ENCODE results near the gene SPATS2L. TPM values are rescaled to one million over a fixed set of nuclear protein-coding genes. Genes with fewer than 3 reads are reported as not detected.

SPATS2L gene
- total RNA-seq, 4 donors from 2014 or later = 51.9 to 151 (median 78.9) TPM

DNA sequence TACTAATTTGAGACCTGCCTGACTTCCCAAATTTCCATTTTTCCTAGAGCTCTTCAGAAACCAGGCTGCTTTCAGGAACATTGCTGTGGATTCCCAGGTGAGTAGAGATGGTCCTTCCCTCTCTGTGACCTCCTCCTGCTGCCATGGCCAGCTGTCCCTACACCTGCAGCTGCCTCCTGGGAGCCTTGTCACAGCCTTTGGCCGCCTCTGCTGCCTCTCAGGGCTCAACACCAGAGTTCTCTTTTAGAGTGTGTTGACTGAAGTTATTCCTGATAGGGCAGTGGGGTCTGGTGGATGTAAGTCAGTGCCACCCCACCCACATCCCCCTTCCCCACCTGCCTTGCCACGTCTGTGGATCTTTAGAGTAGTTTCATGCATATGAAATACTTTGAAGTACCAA lies 22.9 kb downstream of the SPATS2L start:
- H3K36me3 ChIP-seq = no peaks in the 10 kb centered on the region
- no peak overlapping the region for H3K27ac ChIP-seq (replicated peaks in 1 of 4)
- no peak for DNase-seq (ENCODE audit: extremely low spot score)
- no peak for TF ChIP-seq EP300 (IDR thresholded peaks at IDR 0.05)
- no peak for TF ChIP-seq POLR2AphosphoS5 (IDR thresholded peaks at IDR 0.05)
- TF ChIP-seq, protein P1, sequence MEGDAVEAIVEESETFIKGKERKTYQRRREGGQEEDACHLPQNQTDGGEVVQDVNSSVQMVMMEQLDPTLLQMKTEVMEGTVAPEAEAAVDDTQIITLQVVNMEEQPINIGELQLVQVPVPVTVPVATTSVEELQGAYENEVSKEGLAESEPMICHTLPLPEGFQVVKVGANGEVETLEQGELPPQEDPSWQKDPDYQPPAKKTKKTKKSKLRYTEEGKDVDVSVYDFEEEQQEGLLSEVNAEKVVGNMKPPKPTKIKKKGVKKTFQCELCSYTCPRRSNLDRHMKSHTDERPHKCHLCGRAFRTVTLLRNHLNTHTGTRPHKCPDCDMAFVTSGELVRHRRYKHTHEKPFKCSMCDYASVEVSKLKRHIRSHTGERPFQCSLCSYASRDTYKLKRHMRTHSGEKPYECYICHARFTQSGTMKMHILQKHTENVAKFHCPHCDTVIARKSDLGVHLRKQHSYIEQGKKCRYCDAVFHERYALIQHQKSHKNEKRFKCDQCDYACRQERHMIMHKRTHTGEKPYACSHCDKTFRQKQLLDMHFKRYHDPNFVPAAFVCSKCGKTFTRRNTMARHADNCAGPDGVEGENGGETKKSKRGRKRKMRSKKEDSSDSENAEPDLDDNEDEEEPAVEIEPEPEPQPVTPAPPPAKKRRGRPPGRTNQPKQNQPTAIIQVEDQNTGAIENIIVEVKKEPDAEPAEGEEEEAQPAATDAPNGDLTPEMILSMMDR (IDR thresholded peaks at IDR 0.05) = no peak
- TF ChIP-seq POLR2A (IDR thresholded peaks at IDR 0.05; ENCODE audit: low read depth) = no peak
- H3K4me1 ChIP-seq = peaks cover 0 to 16% (median 8%) of the 10 kb centered on the region in 4 donors
- H3K4me3 ChIP-seq = no peak overlapping the region
- WGBS = 76% methylated on average over 2 of the region's 2 CpGs
- H3K9me3 ChIP-seq = no peaks in the 10 kb centered on the region
- no peaks in the 10 kb centered on the region for H3K27me3 ChIP-seq
- intact Hi-C loops (cut with DNase I) = no loop called here

DNA sequence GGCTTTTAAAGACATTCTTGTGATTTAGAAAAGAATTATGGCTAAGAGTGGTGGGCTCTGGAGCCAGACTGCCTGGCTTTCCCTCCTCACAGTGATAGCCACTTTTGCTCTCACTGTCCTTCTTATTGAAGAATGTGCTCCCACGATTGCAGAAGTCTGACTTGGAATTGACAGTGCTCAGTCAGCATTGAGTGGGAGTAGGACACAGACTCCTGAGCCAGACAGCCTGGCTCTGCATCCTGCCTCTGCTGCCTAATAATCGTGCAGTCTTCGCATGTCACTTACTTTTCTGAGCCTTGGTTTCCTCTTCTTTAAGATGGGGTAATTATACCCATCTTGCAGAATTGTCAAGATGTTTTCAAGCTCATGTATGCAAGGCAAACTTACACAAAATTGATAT lies 23.3 kb downstream of the SPATS2L start:
- TF ChIP-seq POLR2AphosphoS5 (IDR thresholded peaks at IDR 0.05) (no peak), POLR2A (IDR thresholded peaks at IDR 0.05; ENCODE audit: low read depth) (no peak), EP300 (IDR thresholded peaks at IDR 0.05) (no peak)
- TF ChIP-seq, protein P1 (IDR thresholded peaks at IDR 0.05) = no peak
- peaks cover under 1 to 16% (median 8%) of the 10 kb centered on the region in 4 donors for H3K4me1 ChIP-seq
- no peak for DNase-seq (ENCODE audit: extremely low spot score)
- intact Hi-C loops (cut with DNase I) = no loop called here
- 68% methylated on average over 3 of the region's 3 CpGs for WGBS
- no peaks in the 10 kb centered on the region for H3K9me3 ChIP-seq
- H3K27ac ChIP-seq (replicated peaks in 1 of 4) = no peak overlapping the region
- no peaks in the 10 kb centered on the region for H3K36me3 ChIP-seq
- H3K27me3 ChIP-seq = no peaks in the 10 kb centered on the region
- no peak overlapping the region for H3K4me3 ChIP-seq

DNA sequence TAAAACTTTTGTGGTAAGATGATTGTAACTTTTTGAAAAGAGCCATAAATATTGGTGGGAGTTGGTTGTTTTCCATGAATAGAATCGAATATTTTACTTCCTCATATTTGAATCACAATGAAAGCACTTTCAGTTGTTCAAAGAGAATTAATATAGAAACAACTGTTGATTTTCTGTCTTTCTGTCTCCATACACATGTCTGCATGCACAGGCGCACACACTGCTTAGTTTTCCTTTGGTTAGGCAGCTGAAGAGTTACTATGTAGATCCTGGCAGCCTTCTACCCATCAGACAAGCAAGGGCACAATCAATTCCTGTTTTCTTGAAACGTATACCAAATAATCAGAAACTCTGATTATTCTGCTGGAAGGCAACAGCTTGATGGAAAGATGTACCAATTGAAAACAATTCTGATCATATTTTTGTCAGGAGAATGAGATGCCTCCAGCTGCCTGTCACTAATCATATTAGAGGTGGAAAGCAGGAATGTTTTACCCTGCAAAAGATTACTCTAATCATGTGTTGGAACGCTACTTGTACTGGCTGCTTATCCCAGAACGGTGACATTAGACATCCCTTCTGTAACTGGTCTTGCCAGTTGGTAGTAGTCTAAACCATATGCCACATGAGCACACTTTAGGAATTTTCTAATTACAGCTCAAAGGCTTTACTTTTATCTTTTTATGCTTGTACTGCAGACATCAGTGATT lies 24.0 kb downstream of the SPATS2L start:
- 71% methylated on average over 5 of the region's 5 CpGs for WGBS
- TF ChIP-seq POLR2A (IDR thresholded peaks at IDR 0.05; ENCODE audit: low read depth) (no peak), POLR2AphosphoS5 (IDR thresholded peaks at IDR 0.05) (no peak), EP300 (IDR thresholded peaks at IDR 0.05) (no peak)
- TF ChIP-seq, protein P1 (IDR thresholded peaks at IDR 0.05) = no peak
- no peaks in the 10 kb centered on the region for H3K9me3 ChIP-seq
- H3K4me1 ChIP-seq = peaks cover 7 to 16% (median 13%) of the 10 kb centered on the region in 4 donors
- no peak overlapping the region for H3K27ac ChIP-seq (replicated peaks in 1 of 4)
- H3K27me3 ChIP-seq = no peaks in the 10 kb centered on the region
- H3K36me3 ChIP-seq = no peaks in the 10 kb centered on the region
- DNase-seq (ENCODE audit: extremely low spot score) = no peak
- intact Hi-C loops (cut with DNase I) = no loop called here
- no peak overlapping the region for H3K4me3 ChIP-seq

- Histone ChIP-seq H3K36me3 (no peaks in the 10 kb centered on the region), H3K27ac (replicated peaks in 1 of 4) (no peak overlapping the region), H3K27me3 (no peaks in the 10 kb centered on the region), H3K9me3 (no peaks in the 10 kb centered on the region), H3K4me3 (no peak overlapping the region), H3K4me1 (peaks cover 13 to 19% (median 16%) of the 10 kb centered on the region in 4 donors)
- DNase-seq (ENCODE audit: extremely low spot score) = no peak
- WGBS = 85% methylated on average over 2 of the region's 2 CpGs
- intact Hi-C loops (cut with DNase I) = no loop called here
- TF ChIP-seq POLR2AphosphoS5 (IDR thresholded peaks at IDR 0.05) = no peak
- TF ChIP-seq EP300 (IDR thresholded peaks at IDR 0.05) = no peak
- no peak for TF ChIP-seq POLR2A (IDR thresholded peaks at IDR 0.05; ENCODE audit: low read depth)
- TF ChIP-seq, protein P1 (IDR thresholded peaks at IDR 0.05) = no peak
These were observed 24.5 kb downstream of the SPATS2L start for GRCh38 chr2:200331061-200331400.

GRCh38 chr2:200335657-200336056 lies 29.2 kb downstream of the SPATS2L start:
- H3K27ac ChIP-seq (replicated peaks in 1 of 4) = no peak overlapping the region
- no peak for DNase-seq (ENCODE audit: extremely low spot score)
- no peaks in the 10 kb centered on the region for H3K27me3 ChIP-seq
- TF ChIP-seq, protein P1 (IDR thresholded peaks at IDR 0.05) = no peak
- no peak for TF ChIP-seq POLR2A (IDR thresholded peaks at IDR 0.05; ENCODE audit: low read depth)
- no peak for TF ChIP-seq POLR2AphosphoS5 (IDR thresholded peaks at IDR 0.05)
- no peak for TF ChIP-seq EP300 (IDR thresholded peaks at IDR 0.05)
- no peaks in the 10 kb centered on the region for H3K36me3 ChIP-seq
- intact Hi-C loops (cut with DNase I) = no loop called here
- WGBS = 97% methylated on average over 2 of the region's 2 CpGs
- no peaks in the 10 kb centered on the region for H3K9me3 ChIP-seq
- no peak overlapping the region for H3K4me3 ChIP-seq
- peaks cover 28 to 57% (median 53%) of the 10 kb centered on the region in 4 donors for H3K4me1 ChIP-seq

Measured in esophagus muscularis mucosa (tissue), 4 donors.